Colon (tissue), 2 donors: ENCODE measurements around the gene ATP5F1D.
"Not testable (repeated sequence)": the region's sequence is repeated elsewhere in the genome, so short reads cannot be mapped to it uniquely, and the experiment has no call there.

Source experiments
- FAIRE-seq: peaks from 2 replicates; lab custom pipeline; 2012; peaks lifted over from hg19 to GRCh38; lab: Jason Lieb, UNC
- donor health status: control.
- donor health status: control.

ATP5F1D gene

GRCh38 chr19:1241417-1242095 lies at the start of gene ATP5F1D:
TSS of gene ATP5F1D (plus strand) at chr19:1241751. CDS start at chr19:1241851, 100 bp downstream.
- no peak for FAIRE-seq

- no peak for FAIRE-seq
Observed at GRCh38 chr19:1199531-1199930, 42.0 kb upstream of the ATP5F1D start.

DNA sequence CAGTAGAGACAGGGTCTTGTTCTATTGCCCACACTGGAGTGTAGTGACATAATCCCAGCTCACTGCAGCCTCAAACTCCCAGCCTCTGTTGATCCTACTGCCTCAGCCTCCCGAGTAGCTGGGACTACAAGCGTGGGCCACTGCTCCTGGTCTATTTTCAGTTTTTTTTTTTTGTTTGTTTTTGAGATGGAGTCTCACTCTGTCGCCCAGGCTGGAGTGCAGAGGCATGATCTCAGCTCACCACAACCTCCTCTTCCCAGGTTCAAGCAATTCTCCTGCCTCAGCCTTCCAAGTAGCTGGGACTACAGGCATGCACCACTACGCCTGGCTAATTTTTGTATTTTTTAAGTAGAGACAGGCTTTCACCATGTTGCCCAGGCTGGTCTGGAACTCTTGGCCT lies 40.9 kb upstream of the ATP5F1D start:
- FAIRE-seq, result not testable (repeated sequence)

GRCh38 chr19:1205114-1206099 lies 36.1 kb upstream of the ATP5F1D start, which contains the start of gene STK11:
TSS of gene STK11 (plus strand) at chr19:1205778. CDS start at chr19:1206914, 1,136 bp downstream.
- no peak for FAIRE-seq

- no peak for FAIRE-seq
Observed at GRCh38 chr19:1206150-1206863, 35.2 kb upstream of the ATP5F1D start.

GRCh38 chr19:1206864-1207450 lies 34.6 kb upstream of the ATP5F1D start:
- FAIRE-seq, result no peak

GRCh38 chr19:1208830-1209229 lies 32.7 kb upstream of the ATP5F1D start:
- FAIRE-seq, result not testable (repeated sequence)

DNA sequence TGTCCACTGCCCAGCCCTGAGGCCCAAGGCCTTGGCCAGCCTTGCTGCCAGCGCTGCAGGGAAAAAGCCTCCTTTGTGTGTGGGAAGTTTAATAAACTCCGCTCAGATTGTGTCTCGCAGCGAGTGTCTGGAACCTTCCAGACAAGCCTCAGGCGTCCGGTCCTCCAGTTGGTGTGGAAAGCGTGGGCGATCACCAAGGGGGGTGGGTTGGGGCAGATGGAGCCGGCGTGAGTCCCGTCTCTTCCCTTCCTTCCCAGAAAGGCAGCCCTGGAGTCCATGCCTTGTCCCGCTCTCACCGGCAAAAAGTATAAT lies 31.4 kb upstream of the ATP5F1D start:
- FAIRE-seq, result no peak

DNA sequence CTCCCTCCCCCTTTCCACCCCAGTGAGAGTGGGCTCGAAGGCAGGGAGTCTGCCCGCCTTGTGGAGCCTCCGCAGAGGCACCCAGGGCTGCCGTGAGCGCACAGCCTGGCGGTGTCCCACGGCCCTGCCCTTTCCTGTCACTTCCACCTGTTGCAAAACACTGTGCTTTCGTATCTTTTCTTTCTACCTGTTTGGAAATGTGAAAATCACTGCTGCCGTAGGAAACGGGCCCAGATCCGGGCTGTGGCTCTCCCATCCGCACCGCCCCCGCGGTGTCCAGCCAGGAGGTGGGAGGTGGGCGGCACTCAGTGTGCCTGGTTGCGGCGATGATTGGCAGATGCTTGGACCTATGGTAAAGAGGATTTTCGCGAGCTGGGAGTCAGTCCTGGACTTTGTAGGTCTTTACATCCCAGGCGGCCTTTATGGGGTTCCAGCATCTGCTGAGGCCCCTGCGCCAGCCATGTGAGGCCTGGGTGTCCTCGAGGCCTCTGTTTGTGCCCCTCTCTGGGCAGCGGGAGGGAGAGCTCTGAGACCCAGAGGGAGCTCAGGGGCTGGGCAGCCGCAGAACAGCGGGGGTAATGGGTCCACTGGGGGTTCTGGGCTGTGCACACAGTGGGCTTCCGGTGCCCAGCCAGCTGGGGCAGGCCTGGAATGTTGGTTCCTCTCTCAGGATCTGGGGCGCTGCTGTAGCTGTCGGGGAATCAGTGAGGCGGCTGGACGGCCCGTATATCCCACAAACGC lies 29.9 kb upstream of the ATP5F1D start:
- no peak for FAIRE-seq

DNA sequence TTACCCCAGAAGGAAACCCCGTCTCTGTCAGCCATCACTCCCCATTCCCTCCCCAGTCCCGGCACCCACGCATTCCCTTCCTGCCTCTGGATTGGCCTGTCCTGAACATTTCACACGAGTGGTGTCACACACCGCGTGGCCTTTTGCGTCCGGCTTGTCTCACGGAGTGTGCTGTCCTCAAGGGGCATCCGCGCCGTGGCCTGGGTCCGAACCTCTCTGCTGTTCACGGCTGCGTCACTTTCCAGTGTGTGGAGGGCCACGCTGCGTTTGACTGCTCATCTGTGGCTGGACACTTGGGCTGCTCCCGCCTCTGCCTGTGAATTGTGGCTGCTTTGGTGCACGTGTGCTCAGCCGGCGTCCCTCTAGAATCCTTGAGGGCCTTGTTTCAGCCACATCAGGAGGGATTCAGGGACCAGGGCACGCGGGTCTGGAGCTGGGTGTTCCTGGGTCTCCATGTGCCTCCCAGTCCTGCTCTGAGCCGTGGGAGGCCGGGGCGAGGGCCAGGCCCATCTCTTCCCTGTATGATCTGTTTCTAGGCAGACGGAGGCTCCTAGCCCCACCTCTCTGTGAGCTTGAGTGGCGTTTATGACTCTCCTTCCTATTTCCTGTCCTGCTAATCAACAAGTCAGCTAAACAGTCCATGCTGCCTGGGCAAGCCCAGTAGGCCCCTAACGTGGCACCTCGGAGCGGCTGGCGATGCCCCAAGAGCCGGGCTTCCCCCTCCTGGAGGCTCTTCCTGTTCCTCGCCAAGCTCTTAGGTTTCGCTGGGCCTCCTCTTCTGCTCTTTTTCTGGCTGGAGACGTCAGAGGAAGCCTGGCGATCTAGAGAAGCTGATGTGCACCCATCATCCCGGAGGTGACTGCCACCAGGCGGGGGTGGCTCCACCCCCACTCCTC lies 27.9 kb upstream of the ATP5F1D start:
- no peak for FAIRE-seq

DNA sequence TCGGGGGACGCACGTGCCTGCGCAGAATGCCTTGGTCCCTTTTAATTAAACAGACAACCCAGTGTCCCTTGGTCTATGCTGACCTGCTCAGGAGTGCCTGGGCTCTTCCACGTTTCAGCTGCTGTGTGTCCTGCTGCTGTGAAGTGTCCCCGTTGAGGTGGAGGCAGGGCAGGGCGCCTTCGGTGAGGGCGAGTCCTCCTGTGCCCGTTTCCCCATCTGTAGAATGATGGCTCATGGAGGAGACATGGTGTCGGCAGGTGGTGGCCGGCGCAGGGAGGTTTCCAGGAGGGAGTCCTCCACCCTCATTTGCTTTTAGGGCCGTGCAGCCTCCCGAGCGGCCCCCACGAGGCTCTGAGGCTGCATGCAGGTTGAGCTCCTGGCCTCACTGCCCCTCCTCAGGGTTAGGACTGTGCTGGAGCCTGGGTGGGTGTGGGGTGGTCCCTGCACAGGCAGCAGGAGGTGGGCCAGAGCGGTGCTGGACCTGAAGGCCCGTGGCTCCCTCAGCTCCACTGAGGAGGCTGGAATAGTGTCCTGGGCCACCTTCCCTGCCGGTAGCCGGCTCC lies 27.2 kb upstream of the ATP5F1D start:
- no peak for FAIRE-seq

GRCh38 chr19:1214862-1215731 lies 26.5 kb upstream of the ATP5F1D start:
- FAIRE-seq, result no peak

GRCh38 chr19:1216756-1217155 lies 24.8 kb upstream of the ATP5F1D start:
- FAIRE-seq, result no peak

- FAIRE-seq, result no peak
Observed at GRCh38 chr19:1217366-1217765, 24.2 kb upstream of the ATP5F1D start.

GRCh38 chr19:1218751-1219567 lies 22.6 kb upstream of the ATP5F1D start:
- no peak for FAIRE-seq

DNA sequence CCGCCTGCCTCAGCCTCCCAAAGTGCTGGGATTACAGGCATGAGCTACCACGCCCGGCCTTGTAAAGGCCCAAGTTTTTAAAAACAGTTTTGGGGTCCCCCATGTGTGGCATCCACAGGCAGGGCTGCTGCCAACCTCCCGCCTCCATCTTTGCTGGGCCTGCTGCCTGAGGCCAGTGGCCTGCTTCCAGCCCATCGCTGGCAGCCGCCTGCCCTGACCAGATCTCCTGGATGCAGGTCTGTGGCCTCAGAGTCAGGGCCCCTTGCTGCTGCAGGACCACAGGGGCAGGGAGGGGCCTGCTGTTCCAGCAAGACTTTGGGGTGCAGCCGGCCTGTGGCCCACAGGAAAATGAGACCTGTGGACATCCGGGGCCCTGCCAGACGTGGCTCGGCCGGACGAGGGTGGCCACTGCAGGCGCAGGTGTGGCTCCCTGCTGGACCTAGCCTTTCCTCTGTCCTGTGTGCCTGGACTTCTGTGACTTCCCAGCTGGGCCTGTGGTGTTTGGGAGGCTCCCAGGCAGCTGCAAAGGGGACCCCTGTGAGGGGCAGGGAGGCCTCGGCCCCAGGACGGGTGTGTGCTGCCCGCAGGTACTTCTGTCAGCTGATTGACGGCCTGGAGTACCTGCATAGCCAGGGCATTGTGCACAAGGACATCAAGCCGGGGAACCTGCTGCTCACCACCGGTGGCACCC lies 21.6 kb upstream of the ATP5F1D start:
- no peak for FAIRE-seq

GRCh38 chr19:1220477-1220930 lies 21.0 kb upstream of the ATP5F1D start:
- FAIRE-seq, result no peak
